GM15510 (cell line): ENCODE data around the gene RGS14.

Experiments
- POLR2A ChIP-seq: IDR thresholded peaks from 3 replicates; pipeline ENCODE4 v1.6.1; 2011; ENCODE audit warnings: borderline replicate concordance; ENCODE audit not compliant: insufficient read length; ENCODE audit errors: extremely low read depth

Gene RGS14

DNA sequence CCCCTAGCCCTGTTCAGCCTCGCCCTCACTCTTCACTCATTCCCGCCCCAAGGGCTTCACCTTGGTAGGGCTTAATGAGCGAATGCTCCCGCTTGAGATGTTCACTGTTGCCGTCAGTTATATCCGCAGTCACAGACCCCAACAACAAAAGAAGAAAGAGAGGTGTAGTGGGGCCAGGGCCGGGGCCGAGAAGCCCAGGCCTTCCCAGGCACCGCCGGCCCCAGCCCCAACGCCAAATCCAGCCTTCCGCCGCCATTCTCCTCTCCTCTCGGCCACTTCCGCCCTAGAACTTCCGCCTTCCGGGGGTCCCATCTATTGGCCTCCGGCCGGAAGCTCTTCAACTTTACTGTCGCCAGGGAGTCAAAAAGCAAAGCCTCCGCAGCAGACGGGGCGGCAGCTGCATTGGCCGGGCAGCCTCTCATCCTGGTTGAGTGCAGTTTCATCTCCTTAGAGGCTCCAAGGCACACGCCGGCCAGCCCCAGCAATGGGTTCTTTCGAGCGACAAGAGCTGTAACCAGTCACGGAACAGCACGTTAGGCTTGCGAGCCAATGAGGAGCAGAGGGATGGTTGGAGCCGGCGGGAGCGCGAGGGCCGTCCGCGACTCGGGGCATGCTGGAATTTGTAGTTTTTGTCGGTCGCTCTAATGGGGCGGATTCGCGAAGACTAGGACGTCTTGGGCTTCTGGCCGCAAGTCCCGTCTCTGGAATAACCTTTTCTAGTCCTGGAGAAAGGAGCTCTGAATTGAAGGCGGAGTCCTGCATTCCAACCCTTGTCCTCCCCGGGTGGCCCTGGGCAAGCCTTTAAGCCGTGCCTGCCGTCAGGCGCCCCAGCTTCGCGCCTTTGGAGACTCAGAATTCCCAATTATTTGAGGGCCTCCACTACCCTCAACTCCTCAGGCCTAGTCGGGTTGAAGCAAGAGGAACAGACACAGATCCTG is 6.1 kb upstream of the RGS14 start, which contains the start of gene LMAN2:
Gene LMAN2 (minus strand): TSS at position 277 of the 938 bp plus-strand sequence. CDS start 21 bp downstream, at position 256.
- TF ChIP-seq POLR2A, result peak; percentile 83

DNA sequence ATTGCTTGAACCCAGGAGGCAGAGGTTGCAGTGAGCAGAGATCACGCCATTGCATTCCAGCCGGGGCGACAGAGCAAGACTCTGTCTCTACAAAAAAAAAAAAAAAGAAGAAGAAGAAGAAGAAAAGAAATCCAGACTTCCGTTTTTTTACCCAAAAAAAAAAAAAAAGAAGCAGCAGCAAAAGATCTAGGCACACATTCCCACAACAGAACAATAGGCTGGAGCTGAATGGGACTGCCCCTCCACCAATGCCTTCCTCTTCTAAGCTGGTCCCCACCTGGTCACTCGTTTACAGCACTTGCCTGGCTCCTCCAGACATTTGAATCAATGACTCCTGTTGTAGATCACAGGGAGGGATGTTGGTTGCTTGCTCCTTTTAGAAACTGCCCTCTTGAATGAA is 4.6 kb upstream of the RGS14 start:
- no peak for TF ChIP-seq POLR2A

DNA sequence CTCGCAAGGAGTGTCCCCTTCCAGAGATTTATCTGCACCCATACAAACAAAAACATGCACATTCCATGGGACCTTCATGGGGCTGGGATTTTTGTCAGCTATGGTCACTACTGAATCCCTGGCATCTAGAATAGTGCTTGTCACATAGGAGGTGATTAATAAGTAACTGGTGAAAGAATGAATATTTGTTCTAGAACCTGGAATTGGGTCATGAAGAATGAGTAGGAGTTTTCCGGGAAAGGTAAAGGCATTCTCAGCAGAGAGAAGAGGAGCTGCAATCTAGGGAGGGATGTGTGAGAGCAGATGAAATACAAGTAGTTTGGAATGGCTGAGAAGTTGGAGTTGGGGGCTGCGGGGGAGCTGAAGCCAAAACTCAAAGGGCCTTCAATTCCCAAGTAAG is 3.5 kb upstream of the RGS14 start:
- TF ChIP-seq POLR2A, result no peak

DNA sequence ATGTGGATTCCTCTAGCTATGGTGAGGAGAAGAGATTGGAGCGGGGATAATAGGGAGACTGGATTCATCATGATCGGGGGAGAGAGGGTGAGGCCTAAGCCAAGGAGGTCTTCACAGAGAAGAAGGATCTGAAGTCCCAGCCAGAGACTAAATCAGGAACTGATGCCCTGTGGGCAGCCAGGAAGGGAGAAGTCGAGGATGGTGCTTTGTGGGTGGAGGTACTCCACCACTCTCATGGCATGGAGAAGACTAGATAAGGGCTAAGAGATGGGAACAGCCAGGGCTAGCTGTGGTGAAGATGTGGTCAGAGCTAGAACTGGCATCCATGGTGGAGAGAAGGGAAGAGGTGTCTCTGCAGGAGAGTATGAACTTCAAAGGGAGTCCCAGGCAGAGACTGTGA is 3.0 kb upstream of the RGS14 start:
- TF ChIP-seq POLR2A, result no peak

- TF ChIP-seq POLR2A, result no peak
Observed at GRCh38 chr5:177355162-177355867, 2.4 kb upstream of the RGS14 start.

DNA sequence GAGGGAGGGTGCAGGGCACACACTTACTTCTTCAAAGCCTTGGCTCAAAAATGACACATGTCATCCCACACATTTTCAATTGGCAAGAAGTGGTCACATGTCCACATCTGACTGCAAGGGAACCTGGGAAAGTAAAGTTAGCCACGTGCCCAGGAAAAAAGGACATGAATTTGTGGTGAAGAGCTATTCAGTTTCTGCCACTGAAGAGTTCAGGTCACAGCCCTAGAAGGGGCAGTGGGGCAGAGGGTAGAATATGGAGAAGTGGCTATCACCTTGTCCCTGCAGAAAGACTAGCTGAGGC is 1.9 kb upstream of the RGS14 start:
- no peak for TF ChIP-seq POLR2A

GRCh38 chr5:177356746-177357145 is 978 bp upstream of the RGS14 start:
- TF ChIP-seq POLR2A, result no peak

GRCh38 chr5:177357146-177357458 is 622 bp upstream of the RGS14 start:
- no peak for TF ChIP-seq POLR2A

DNA sequence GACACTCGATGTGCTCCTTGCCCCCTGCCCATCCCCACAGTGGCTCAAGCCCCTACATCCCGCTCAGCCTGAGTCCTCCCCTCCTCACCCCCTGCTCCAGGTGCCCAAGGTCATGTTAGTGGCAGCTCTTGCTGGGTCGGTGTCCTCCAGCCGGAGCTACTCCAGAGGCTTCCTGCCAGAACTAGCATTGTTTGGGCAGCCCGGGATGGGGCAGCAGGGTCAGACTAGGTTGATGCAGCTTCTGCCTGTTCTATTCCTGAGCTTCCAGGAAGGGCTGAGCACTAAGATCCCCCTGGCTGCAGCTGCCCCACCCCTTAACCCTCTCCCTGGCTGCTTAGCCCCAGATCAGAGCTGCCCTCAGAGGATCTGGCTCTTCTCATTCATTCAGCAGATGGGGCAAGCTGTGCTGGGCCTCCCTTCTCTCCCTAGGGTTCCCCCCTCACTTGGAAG is 671 bp downstream of the RGS14 start:
- no peak for TF ChIP-seq POLR2A

DNA sequence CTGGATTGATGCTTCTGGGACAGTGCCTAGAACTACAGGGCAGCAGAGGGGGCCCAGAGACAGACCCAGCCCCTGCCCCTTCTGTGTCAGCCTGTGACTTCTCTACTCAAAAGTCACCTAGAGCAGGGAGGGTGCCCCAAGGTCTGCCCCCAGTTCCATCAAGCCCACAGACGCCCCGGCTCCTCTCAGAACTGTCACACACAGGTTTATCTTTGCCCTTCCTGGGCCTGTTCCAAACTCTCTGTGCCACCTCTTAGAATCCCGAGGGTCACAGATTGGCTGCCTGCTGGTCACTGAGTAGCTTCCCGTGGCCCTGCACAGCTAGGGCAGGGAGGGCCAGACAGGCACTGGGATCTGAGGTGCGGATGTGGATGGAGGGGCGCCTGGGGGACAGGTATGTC is 1.7 kb downstream of the RGS14 start:
- no peak for TF ChIP-seq POLR2A

GRCh38 chr5:177359860-177360259 is 2.1 kb downstream of the RGS14 start:
- no peak for TF ChIP-seq POLR2A

GRCh38 chr5:177361418-177362291 is 3.9 kb downstream of the RGS14 start:
- TF ChIP-seq POLR2A, result no peak

DNA sequence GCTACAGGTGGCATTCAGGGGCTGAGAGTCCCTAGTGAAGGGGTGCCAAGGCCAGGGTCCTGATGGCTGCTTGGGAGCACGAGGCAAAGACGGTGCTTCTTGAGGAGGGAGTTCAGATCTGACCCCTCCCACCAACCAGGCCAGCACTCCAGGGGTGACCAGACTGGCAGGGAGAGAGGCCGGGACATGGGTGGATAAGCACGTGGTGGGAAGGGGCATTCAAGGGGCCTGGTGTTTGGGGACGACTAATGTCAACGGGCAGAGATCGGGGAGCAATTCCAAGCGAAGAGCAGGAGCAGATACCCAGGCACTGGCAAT is 4.5 kb downstream of the RGS14 start:
- TF ChIP-seq POLR2A, result no peak

DNA sequence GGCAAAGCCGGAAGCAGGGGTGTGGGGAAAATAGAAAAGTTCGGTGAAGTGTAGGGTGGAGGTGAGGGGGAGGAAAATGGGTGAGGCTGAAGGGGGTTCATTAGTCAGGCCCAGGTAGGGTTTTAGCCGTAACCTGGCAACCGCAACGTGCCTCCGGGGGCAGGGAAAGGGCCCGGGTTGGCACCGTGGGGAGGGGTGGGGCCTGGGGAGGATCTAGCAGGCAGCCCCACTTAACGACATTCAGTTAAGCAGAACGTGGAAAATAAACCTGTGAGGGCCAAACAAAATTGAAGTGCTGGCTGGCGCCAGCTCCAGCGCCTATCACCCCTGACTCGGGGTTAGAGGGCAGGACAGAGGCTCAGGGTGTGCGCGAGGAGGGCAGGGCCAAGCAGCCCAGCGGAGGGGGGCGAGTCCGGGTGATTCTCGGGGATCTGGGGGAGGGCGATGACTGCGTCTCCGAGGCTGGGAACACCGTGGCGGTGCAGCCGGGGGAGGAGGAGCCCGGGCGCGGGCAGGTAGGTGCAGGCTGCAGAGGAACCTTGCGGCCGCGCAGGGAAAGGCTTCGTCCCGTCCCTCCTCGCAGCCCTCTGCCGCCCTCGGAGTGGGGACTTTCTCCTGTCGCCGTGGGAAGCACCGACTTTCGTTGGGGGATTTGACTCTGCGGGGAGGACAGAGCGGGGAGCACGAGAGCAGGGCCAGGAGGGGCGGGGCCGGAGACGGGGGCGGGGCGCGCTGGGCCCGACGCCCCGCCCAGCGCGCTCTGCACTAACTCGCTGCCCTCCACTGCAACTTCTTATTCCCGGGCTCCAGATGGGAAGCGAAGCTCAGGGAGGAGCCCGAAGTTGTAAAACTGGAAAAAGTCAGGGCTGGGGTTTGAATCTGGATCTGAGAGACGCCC is 5.1 kb downstream of the RGS14 start:
- TF ChIP-seq POLR2A, result peak; percentile 41
